Measurements from ENCODE around the gene LRP5. TPM values are rescaled to one million over a fixed set of nuclear protein-coding genes. Genes with fewer than 3 reads are reported as not detected.

Gene LRP5
- total RNA-seq, 1 donor from 2014 or later, result 17.4 TPM

- no peak for DNase-seq
- Mint-ChIP-seq H3K27me3 (ENCODE audit: unreplicated experiment) (peaks cover 3% of the 10 kb centered on the region), H3K27ac (ENCODE audit: unreplicated experiment) (no peak overlapping the region), H3K36me3 (ENCODE audit: unreplicated experiment) (no peaks in the 10 kb centered on the region), H3K4me1 (ENCODE audit: low read depth, unreplicated experiment) (no peaks in the 10 kb centered on the region), H3K9me3 (ENCODE audit: unreplicated experiment) (peaks cover 2% of the 10 kb centered on the region), H3K4me3 (ENCODE audit: unreplicated experiment) (no peak overlapping the region)
- TF ChIP-seq, protein P1, sequence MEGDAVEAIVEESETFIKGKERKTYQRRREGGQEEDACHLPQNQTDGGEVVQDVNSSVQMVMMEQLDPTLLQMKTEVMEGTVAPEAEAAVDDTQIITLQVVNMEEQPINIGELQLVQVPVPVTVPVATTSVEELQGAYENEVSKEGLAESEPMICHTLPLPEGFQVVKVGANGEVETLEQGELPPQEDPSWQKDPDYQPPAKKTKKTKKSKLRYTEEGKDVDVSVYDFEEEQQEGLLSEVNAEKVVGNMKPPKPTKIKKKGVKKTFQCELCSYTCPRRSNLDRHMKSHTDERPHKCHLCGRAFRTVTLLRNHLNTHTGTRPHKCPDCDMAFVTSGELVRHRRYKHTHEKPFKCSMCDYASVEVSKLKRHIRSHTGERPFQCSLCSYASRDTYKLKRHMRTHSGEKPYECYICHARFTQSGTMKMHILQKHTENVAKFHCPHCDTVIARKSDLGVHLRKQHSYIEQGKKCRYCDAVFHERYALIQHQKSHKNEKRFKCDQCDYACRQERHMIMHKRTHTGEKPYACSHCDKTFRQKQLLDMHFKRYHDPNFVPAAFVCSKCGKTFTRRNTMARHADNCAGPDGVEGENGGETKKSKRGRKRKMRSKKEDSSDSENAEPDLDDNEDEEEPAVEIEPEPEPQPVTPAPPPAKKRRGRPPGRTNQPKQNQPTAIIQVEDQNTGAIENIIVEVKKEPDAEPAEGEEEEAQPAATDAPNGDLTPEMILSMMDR (IDR thresholded peaks at IDR 0.05; ENCODE audit: partially characterized antibody, unreplicated experiment), result no peak
Observed at GRCh38 chr11:68388595-68389198, 76.3 kb downstream of the LRP5 start.

DNA sequence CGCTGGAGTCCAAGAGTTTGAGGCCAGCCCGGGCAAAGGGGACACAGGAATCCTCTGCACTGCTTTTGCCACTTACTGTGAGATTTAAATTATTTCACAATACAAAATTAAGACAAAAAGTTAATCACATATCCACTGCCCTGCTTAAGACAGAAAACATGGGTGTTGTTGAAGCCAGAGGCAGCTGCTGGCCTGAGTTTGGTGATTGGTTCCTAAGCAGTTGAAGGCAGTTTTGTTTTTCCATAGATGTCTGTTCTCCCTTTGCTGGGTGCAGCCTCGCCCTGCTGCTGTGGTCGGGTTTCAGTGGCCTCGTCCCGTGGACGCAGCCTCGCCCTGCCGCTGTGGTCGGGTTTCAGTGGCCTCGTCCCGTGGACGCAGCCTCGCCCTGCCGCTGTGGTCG, 77.9 kb downstream of the LRP5 start:
- Mint-ChIP-seq H3K9me3 (ENCODE audit: unreplicated experiment) (peaks cover 8% of the 10 kb centered on the region), H3K36me3 (ENCODE audit: unreplicated experiment) (no peaks in the 10 kb centered on the region), H3K4me3 (ENCODE audit: unreplicated experiment) (no peak overlapping the region), H3K4me1 (ENCODE audit: low read depth, unreplicated experiment) (no peaks in the 10 kb centered on the region), H3K27ac (ENCODE audit: unreplicated experiment) (no peak overlapping the region), H3K27me3 (ENCODE audit: unreplicated experiment) (peaks cover 5% of the 10 kb centered on the region)
- TF ChIP-seq, protein P1 (IDR thresholded peaks at IDR 0.05; ENCODE audit: partially characterized antibody, unreplicated experiment), result no peak
- no peak for DNase-seq

DNA sequence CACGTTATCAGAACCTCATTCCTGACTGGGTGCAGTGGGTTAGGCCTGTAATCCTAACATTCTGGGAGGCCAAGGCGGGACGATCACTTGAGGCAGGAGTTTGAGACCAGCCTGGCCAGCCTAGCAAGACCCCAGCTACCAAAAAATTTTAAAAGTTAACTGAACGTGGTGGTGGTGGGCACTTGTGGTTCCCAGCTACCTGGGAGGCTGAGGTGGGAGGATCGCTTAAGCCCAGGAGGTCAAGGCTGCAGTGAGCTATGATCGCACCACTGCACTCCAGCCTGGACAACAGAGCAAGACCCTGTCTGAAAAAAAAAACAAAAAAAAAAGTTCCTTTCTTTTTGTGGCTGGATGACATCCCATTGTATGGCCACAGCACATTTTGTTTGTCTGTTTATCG, 80.4 kb downstream of the LRP5 start:
- no peak overlapping the region for H3K4me3 Mint-ChIP-seq (ENCODE audit: unreplicated experiment)
- peaks cover 10% of the 10 kb centered on the region for H3K4me1 Mint-ChIP-seq (ENCODE audit: low read depth, unreplicated experiment)
- H3K9me3 Mint-ChIP-seq (ENCODE audit: unreplicated experiment), result peaks cover 16% of the 10 kb centered on the region
- no peak overlapping the region for H3K27ac Mint-ChIP-seq (ENCODE audit: unreplicated experiment)
- peaks cover 9% of the 10 kb centered on the region for H3K27me3 Mint-ChIP-seq (ENCODE audit: unreplicated experiment)
- DNase-seq, result no peak
- TF ChIP-seq, protein P1 (IDR thresholded peaks at IDR 0.05; ENCODE audit: partially characterized antibody, unreplicated experiment), result no peak
- H3K36me3 Mint-ChIP-seq (ENCODE audit: unreplicated experiment), result no peaks in the 10 kb centered on the region

GRCh38 chr11:68396516-68396915, 84.1 kb downstream of the LRP5 start:
- Mint-ChIP-seq H3K36me3 (ENCODE audit: unreplicated experiment) (no peaks in the 10 kb centered on the region), H3K27me3 (ENCODE audit: unreplicated experiment) (peaks cover 9% of the 10 kb centered on the region), H3K27ac (ENCODE audit: unreplicated experiment) (peak overlapping the region; percentile 90), H3K9me3 (ENCODE audit: unreplicated experiment) (peaks cover 17% of the 10 kb centered on the region), H3K4me3 (ENCODE audit: unreplicated experiment) (peak overlapping the region; percentile 71), H3K4me1 (ENCODE audit: low read depth, unreplicated experiment) (peaks cover 16% of the 10 kb centered on the region)
- TF ChIP-seq, protein P1 (IDR thresholded peaks at IDR 0.05; ENCODE audit: partially characterized antibody, unreplicated experiment), result no peak
- peak; percentile 71 for DNase-seq

GRCh38 chr11:68397256-68397655, 84.9 kb downstream of the LRP5 start:
- Mint-ChIP-seq H3K4me3 (ENCODE audit: unreplicated experiment) (no peak overlapping the region), H3K4me1 (ENCODE audit: low read depth, unreplicated experiment) (peaks cover 16% of the 10 kb centered on the region), H3K27ac (ENCODE audit: unreplicated experiment) (no peak overlapping the region), H3K9me3 (ENCODE audit: unreplicated experiment) (peaks cover 17% of the 10 kb centered on the region), H3K27me3 (ENCODE audit: unreplicated experiment) (peaks cover 9% of the 10 kb centered on the region), H3K36me3 (ENCODE audit: unreplicated experiment) (no peaks in the 10 kb centered on the region)
- TF ChIP-seq, protein P1 (IDR thresholded peaks at IDR 0.05; ENCODE audit: partially characterized antibody, unreplicated experiment), result no peak
- no peak for DNase-seq
